Stimulated activated CD4-positive, alpha-beta T cell treated with anti-CD3 and anti-CD28 coated beads, Interleukin-2, amount 100 ng/mL, for 48 hours (primary cell): Measurements from ENCODE around the gene EFNA2.

Source experiments
- DNase-seq, 2 donors: peaks; one replicate each; pipeline ENCODE4 v3.0.0-alpha.2; 2020

Gene EFNA2

DNA sequence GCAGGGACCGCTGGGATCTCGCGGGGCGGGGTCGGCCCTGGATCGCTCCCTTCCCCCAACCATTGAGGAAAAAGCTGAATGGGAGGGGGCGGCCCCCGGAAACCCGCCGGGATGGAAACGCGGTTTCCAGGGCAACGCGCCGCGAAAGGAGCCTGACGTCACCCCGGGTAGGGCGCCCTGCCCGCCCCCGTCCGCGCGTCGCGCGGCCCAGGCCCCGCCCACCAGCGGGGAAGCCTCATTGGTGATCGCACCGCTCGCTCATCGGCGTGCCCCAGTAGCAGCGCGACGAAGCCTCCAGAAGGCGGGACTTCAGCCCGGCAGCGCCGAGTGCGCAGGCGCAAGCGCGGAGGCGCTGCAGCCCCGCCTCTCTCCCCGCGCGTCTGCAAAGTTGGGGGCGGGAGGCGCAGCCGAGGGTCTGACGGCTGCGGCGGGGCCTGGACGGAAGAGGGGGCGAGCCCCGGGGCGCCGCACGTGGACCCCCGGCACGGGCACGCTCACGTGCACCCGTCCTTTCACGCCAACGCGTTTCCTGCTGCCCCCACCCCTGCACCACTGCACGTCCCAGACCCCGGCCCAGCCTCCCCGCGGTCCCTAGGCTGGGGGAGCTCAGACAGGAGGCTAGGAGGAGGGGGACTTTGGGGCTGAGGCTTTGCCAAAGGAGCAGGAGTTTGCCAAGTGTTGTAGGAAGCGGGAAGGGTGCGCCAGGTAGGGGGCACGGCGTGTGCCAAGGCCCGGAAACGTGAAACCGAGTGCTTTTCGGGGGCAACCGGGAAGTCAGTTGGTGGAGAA, 24.7 kb upstream of the EFNA2 start:
- peak; percentile 96 to 98 for DNase-seq

DNA sequence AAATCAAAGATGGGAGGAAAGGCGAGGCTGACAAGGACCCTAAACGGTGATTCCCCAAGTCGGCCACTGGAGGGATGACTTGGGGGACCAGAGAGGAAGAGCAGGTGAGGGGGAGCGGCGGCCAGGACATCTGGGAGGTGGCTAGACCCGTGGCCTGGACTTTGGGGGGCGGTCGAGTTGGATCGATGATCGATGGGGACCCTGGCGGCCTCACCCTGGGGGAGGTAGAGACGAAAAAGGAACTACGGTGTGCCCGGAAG, 24.2 kb upstream of the EFNA2 start:
- no peak for DNase-seq

GRCh38 chr19:1261798-1262622, 23.7 kb upstream of the EFNA2 start:
- no peak for DNase-seq

DNA sequence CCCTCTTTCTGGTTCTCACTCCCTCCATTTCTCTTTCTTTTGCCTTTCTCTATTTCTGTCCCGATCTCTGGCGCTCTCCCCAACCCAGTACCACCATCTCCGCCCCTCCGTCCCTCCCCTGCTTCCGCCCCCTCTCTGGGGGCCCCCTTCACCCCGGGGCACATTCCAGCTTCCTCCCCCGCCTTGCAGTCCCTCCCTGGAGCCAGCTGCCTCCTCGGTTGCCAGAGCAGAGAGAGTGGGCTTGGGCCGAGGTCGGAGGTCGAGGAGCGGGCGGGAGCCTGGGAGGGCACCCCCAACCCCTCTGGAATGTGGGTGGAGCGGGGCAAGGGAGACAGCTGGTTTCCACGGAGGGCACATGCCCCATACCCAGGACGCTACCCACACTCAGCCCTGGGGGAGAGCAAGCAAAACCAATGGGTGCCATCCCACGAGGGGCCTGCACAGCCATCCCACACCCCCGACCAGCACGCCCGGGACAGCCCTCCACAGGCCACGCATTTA, 23.0 kb upstream of the EFNA2 start:
- DNase-seq, result no peak

- no peak for DNase-seq
Observed at GRCh38 chr19:1263188-1263587, 22.5 kb upstream of the EFNA2 start.

DNA sequence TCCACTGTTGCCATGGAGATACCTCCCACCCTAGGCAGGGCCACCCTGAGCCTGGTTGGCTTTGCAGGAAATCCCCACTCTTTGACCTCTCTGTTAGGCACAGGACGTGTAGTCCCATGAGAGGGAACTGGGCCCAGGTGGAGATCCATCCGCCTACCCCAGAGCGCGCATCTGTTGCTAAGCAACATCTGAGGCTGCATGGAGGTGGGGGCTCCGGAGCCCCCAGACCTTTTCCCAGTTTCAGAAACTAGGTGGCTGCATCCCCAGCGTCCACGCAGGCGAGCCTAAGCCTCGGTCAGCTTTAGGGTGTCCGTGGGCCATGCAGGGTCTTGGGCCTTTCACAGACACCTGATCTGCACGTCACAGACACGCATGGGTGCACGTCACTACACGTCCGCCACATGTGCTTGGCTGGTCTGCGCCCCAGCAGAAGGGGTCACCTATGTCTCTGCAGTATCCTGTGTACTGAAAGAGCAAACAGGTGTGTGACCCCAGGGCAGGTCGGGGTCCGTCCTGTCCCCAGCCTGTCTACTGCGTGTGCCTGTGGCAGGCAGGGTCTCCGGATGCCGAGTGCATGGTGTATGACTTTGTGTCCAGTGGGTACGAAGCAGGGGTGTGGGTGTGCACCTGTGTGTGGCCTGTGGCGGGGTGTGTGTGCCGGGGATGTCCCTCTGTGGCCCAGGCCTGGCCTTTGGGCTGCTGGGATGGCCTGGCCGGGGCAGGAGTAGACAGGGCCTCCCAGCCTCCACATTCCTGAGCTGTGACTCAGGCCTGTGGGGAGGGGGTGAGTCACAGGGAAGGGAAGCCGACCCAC, 20.7 kb upstream of the EFNA2 start:
- no peak for DNase-seq

GRCh38 chr19:1265615-1266128, 20.0 kb upstream of the EFNA2 start:
- no peak for DNase-seq

DNA sequence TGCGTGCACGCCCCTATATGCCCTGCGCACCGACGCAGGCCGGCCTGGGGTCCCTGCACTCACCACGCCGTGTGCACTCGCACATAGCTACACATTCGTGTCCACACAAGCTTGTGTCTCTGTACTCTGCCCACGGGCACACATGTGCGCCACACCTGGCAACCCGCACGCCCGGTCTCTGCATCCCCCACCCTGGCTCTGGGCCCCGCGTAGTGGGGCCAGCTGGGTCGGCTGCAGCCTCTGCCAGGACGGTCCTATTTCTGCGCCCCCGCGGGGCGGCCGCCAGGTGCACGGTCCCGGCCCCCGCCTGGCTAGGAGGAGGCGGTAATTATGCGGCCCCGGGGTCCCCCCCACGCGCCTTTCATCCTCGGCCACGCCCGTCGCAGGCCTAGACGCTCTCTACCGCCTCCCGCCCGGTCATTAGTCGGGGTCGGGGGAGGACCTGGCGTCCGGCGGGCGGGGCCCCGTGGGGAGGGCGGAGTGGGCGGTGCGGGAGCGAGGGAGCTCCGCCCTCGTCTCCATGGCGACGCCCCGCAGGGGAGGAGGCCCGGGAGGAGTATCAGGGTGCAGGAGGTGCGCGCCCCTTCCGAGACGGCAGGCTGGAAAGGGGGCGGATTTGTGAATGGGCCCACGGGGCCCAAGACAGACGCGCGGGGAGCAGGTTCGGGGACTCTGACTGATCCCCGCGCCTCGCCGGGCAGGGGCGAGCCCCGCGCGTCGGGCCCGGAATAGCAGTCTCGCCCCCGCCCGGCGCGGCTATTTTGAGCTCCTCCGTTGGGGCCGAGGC, 19.4 kb upstream of the EFNA2 start:
- peak; percentile 76 to 80 for DNase-seq

GRCh38 chr19:1266916-1267476, 18.7 kb upstream of the EFNA2 start:
- peak; percentile 74 to 80 for DNase-seq

- DNase-seq, result no peak
Observed at GRCh38 chr19:1267477-1268225, 18.0 kb upstream of the EFNA2 start.

DNA sequence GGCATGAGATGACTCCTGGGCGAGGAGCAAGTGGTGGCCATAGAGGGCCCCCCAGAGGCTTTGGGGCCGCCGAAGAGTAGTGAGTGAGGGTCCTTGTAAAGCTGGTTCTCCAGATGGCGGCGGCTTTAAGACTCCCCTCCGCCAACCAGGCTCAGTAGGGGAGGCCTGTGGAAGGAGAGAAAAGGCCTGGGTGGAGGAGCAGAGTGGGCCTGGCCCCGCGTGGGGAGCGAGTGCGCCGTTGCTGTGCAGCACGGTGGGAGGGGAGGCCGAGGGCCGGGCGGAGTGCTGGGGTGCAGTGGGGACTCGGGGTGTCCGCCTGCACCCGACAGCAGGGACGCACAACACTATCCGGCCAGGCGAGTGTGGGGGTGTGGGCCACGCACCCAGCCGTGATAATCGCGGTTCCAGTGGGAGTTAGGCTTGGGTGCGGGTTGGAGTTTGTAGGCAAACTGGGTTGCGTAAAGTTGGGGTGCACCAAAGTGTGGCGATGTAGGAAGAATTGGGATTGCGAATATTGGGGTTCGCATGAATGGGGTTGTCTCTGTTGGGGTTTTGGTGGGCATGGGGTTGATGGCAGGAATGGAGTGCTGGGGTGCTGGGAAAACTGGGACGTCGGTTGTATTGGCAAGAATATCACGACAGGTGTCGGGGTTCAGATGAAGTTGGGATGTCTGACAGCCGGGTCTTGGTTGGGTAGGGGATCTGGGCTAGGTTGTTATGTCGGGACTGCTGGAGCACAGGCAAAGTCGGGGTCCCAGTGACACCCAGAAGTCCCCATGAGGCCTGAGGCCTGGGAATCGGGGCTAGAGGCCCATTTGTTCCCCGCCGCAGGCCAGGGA, 17.2 kb upstream of the EFNA2 start:
- DNase-seq, result no peak

DNA sequence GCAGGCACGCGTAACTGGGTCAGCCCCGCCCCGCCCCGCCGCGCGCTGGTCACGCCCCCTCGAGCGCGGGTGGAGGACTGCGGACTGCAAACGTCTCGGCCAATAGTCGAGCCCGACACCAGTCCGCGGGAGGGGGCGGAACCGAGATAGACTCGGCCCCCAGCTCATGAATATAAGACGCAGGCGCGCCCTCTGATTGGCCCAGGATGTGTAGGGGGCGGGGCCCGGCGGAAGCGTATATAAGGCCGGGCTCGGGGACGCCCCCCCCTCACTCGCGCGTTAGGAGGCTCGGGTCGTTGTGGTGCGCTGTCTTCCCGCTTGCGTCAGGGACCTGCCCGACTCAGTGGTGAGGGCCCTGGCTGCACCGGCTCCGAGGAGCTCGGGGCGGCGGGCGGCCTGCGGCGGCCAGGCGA, 16.6 kb upstream of the EFNA2 start, which contains the start of gene CIRBP:
Gene CIRBP, plus strand, starts transcription at position 268 of the 413 bp plus-strand sequence. CDS start 1,602 bp downstream, outside the sequence.
- peak; percentile 99 for DNase-seq

GRCh38 chr19:1269478-1270212, 16.0 kb upstream of the EFNA2 start:
- peak; percentile 82 to 88 for DNase-seq

DNA sequence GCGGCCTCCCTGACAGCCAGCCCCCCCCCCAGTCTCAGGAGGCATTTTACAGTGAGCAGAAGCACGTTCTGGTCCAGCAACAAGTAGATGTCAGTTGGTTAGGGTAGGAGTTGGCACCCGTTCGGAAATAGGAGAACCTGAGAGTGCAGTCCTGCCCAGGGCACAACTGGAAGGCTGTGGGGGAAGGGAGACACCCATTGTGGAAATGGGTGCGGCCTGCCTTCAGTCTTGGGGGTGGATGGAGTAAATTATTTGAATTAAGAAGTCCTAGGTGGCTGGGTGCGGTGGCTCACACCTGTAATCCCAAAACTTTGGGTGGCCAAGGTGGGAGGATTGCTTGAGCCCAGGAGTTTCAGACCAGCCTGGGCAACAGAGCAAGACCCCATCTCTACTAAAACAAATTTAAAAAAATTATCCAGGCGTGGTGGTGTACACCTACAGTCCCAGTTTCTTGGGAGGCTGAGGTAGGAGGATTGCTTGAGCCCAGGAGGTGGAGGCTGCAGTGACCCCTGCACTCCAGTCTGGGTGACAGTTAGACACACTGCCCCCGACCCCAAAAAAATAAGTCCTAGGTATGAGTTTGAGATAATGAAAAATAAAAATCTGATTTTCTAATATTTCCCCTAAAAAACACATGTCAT, 15.3 kb upstream of the EFNA2 start:
- DNase-seq, result no peak

DNA sequence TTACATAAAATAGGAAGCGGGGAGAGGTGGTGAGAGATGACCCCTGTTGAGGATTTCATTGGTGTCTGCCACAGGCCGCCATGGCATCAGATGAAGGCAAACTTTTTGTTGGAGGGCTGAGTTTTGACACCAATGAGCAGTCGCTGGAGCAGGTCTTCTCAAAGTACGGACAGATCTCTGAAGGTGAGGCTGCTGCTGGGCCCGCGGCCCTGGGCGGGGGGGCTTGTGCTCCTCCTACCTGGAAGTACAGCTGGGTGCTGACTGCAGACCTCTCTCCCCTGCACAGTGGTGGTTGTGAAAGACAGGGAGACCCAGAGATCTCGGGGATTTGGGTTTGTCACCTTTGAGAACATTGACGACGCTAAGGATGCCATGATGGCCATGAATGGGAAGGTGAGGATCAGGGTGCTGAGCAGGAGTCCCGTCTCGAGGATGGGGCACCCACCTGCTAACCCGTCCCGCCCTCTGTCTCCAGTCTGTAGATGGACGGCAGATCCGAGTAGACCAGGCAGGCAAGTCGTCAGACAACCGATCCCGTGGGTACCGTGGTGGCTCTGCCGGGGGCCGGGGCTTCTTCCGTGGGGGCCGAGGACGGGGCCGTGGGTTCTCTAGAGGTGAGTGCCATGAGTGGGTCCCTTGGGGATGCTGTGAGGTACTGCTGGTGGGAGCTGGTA, 14.7 kb upstream of the EFNA2 start:
- no peak for DNase-seq

- no peak for DNase-seq
Observed at GRCh38 chr19:1271528-1272422, 13.9 kb upstream of the EFNA2 start.
